WTC11 (cell line): ENCODE measurements around the gene GUCY2C. TPM values are rescaled to one million over a fixed set of nuclear protein-coding genes. Genes with fewer than 3 reads are reported as not detected.

Experiments
- ATAC-seq: fragments of 200-7000 bp; cut with Tn5 transposase; 2 replicates; pipeline ENCODE4 v1.10.0; 2021; ENCODE audit warnings: mild to moderate bottlenecking, moderate library complexity
- CTCF ChIA-PET: fragments of 300-600 bp; sonication (Branson Sonifier 250); formaldehyde crosslinking; loops from one replicate; lab custom pipeline; 2021; ENCODE audit warnings: antibody characterized with exemption; lab: Charles Lee
- POLR2A ChIA-PET: fragments of 350-600 bp; sonication (Branson Sonifier 250); formaldehyde crosslinking; loops from one replicate; lab custom pipeline; 2021; ENCODE audit warnings: antibody characterized with exemption; lab: Charles Lee
- DNase-seq: peaks from one replicate; pipeline ENCODE4 v3.0.0; 2021; ENCODE audit warnings: low spot score
- H3K27ac Mint-ChIP-seq: 2 replicates; pipeline ENCODE4 v1.8.0; 2021; ENCODE audit warnings: mixed read lengths
- H3K27me3 Mint-ChIP-seq: 2 replicates; pipeline ENCODE4 v1.8.0; 2021; ENCODE audit warnings: low read depth, mild to moderate bottlenecking, moderate library complexity, mixed read lengths
- H3K36me3 Mint-ChIP-seq: 2 replicates; pipeline ENCODE4 v1.8.0; 2021; ENCODE audit warnings: mixed read lengths
- H3K4me1 Mint-ChIP-seq: 2 replicates; pipeline ENCODE4 v1.8.0; 2022; ENCODE audit warnings: mixed read lengths
- H3K4me3 Mint-ChIP-seq: 2 replicates; pipeline ENCODE4 v1.8.0; 2021; ENCODE audit warnings: mild to moderate bottlenecking, moderate library complexity, mixed read lengths
- H3K9me3 Mint-ChIP-seq: 2 replicates; pipeline ENCODE4 v1.8.0; 2021; ENCODE audit warnings: mixed read lengths
- AR ChIP-seq: fragments of 250-450 bp; sonication (Bioruptor Pico); IDR thresholded peaks from 2 replicates; pipeline ENCODE4 v1.9.0; 2021; ENCODE audit warnings: mild to moderate bottlenecking
- CTCF ChIP-seq: fragments of 200-600 bp; IDR thresholded peaks from 2 replicates; pipeline ENCODE4 v1.8.0; 2022; ENCODE audit warnings: antibody characterized with exemption
- EMX1 ChIP-seq: fragments of 250-450 bp; sonication (Bioruptor Pico); IDR thresholded peaks from 2 replicates; pipeline ENCODE4 v1.8.0; 2021; ENCODE audit warnings: mild to moderate bottlenecking
- FOXP1 ChIP-seq: sonication (generic); formaldehyde crosslinking; IDR thresholded peaks from 2 replicates; pipeline ENCODE4 v1.8.0; 2022; ENCODE audit warnings: missing genetic modification reagents, mild to moderate bottlenecking, moderate library complexity, borderline replicate concordance
- GABPB1 ChIP-seq: sonication (generic); formaldehyde crosslinking; IDR thresholded peaks from 2 replicates; pipeline ENCODE4 v1.8.1; 2023; ENCODE audit warnings: mild to moderate bottlenecking, missing genetic modification reagents
- JAZF1 ChIP-seq: fragments of 250-450 bp; sonication (Bioruptor Pico); IDR thresholded peaks from 2 replicates; pipeline ENCODE4 v1.9.0; 2021; ENCODE audit warnings: moderate library complexity, mild to moderate bottlenecking, inconsistent platforms
- MXD4 ChIP-seq: fragments of 250-450 bp; sonication (Bioruptor Pico); IDR thresholded peaks from 2 replicates; pipeline ENCODE4 v1.8.0; 2021; ENCODE audit warnings: mild to moderate bottlenecking, moderate library complexity, borderline replicate concordance
- NR3C1 ChIP-seq: sonication (generic); formaldehyde crosslinking; conservative IDR thresholded peaks from 2 replicates; pipeline ENCODE4 v1.8.1; 2023; ENCODE audit warnings: low read depth, mild to moderate bottlenecking, missing genetic modification reagents
- PRRX2 ChIP-seq: fragments of 250-450 bp; sonication (Bioruptor Pico); IDR thresholded peaks from 2 replicates; pipeline ENCODE4 v1.8.0; 2021; ENCODE audit warnings: mild to moderate bottlenecking
- RELA ChIP-seq: sonication (generic); formaldehyde crosslinking; IDR thresholded peaks from 2 replicates; pipeline ENCODE4 v1.8.1; 2022; ENCODE audit warnings: missing genetic modification reagents, mild to moderate bottlenecking, borderline replicate concordance
- RORB ChIP-seq: fragments of 250-450 bp; sonication (Bioruptor Pico); IDR thresholded peaks from 2 replicates; pipeline ENCODE4 v1.9.0; 2021; ENCODE audit warnings: mild to moderate bottlenecking
- SMAD4 ChIP-seq: sonication (generic); formaldehyde crosslinking; IDR thresholded peaks from 2 replicates; pipeline ENCODE4 v1.8.0; 2022; ENCODE audit warnings: mild to moderate bottlenecking, missing genetic modification reagents
- ZNF423 ChIP-seq: fragments of 250-450 bp; sonication (Bioruptor Pico); IDR thresholded peaks from 2 replicates; pipeline ENCODE4 v2.1.2; 2022; ENCODE audit warnings: mild to moderate bottlenecking, moderate library complexity
- ZNF425 ChIP-seq: fragments of 250-450 bp; sonication (Bioruptor Pico); conservative IDR thresholded peaks from 2 replicates; pipeline ENCODE4 v1.9.0; 2021; ENCODE audit warnings: mild to moderate bottlenecking
- ZNF671 ChIP-seq: fragments of 250-450 bp; sonication (Bioruptor Pico); IDR thresholded peaks from 2 replicates; pipeline ENCODE4 v1.8.0; 2021; ENCODE audit warnings: mild to moderate bottlenecking
- total RNA-seq: library from RNA; stranded (reverse); gene quantifications from 3 replicates; pipeline ENCODE4 v1.2.3, GENCODE V29; 2021
- TF ChIP-seq, protein P1 (sequence below): sonication (generic); formaldehyde crosslinking; IDR thresholded peaks from 2 replicates; pipeline ENCODE4 v1.8.0; 2023; ENCODE audit warnings: missing genetic modification reagents, mild to moderate bottlenecking, borderline replicate concordance
- TF ChIP-seq, protein P2 (sequence below): sonication (generic); formaldehyde crosslinking; IDR thresholded peaks from 2 replicates; pipeline ENCODE4 v1.8.1; 2023; ENCODE audit warnings: mild to moderate bottlenecking, missing genetic modification reagents, borderline replicate concordance
- TF ChIP-seq, protein P3 (sequence below): fragments of 250-450 bp; sonication (Bioruptor Pico); IDR thresholded peaks from 2 replicates; pipeline ENCODE4 v2.1.2; 2022; ENCODE audit warnings: mild to moderate bottlenecking, moderate library complexity

GUCY2C gene
- total RNA-seq, 1 experiment from 2014 or later: 3.9 TPM

DNA sequence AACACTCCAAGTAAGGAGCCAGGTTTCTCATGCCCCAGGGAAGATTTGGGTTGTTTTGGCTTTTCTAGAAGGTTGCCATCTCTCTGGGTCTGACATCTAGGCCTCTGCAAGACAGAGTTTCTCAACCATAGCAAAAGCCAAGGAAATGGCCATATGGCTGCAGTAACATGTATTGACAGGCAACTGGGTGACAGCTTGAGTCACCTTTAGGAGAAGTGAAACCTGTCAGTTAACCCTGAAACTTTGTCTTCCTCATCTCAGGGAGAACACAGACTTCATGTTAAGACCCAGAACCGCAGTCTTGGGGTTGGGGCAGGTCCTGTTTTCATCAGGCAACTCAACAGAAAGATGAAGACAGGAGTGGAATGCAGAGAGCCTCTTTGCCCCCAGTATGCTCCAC, 82.7 kb downstream of the GUCY2C start:
- Mint-ChIP-seq H3K27me3 (no peaks in the 10 kb centered on the region), H3K27ac (no peak overlapping the region)
- no peak for DNase-seq
- TF ChIP-seq MXD4: no peak
- no peak for TF ChIP-seq GABPB1
- TF ChIP-seq ZNF671 (CRISPR knock-in tag): no peak
- TF ChIP-seq CTCF: no peak
- TF ChIP-seq ZNF425 (CRISPR knock-in tag): no peak
- TF ChIP-seq SMAD4 (CRISPR knock-in tag): no peak
- TF ChIP-seq JAZF1 (CRISPR knock-in tag): no peak
- no peak for TF ChIP-seq PRRX2
- TF ChIP-seq, all 79 proteins: peak for 0
- ATAC-seq: no peak
- Mint-ChIP-seq H3K9me3 (peaks cover 22% of the 10 kb centered on the region), H3K4me3 (no peak overlapping the region), H3K36me3 (peaks cover 11% of the 10 kb centered on the region; the same call in 1 of the 2 replicates), H3K4me1 (peaks cover 16% of the 10 kb centered on the region)
- ChIA-PET POLR2A (interaction anchor here (0.6 kb wide), 1 partner anchor 1476 kb away, joined by 5 read pairs; no protein-coding TSS in a partner anchor), CTCF (interaction anchor here (0.9 to 1.7 kb wide), 3 partner anchors 41 to 375 kb away, joined by 3 to 6 read pairs (median 4); no protein-coding TSS in a partner anchor)

GRCh38 chr12:14612898-14613445, 83.4 kb downstream of the GUCY2C start:
- DNase-seq (no peak), ATAC-seq (no peak)
- Mint-ChIP-seq H3K27me3 (no peaks in the 10 kb centered on the region), H3K4me3 (no peak overlapping the region), H3K27ac (no peak overlapping the region), H3K9me3 (peaks cover 29% of the 10 kb centered on the region), H3K4me1 (peaks cover 16% of the 10 kb centered on the region), H3K36me3 (peaks cover 11% of the 10 kb centered on the region; the same call in 1 of the 2 replicates)
- ChIA-PET CTCF (interaction anchor here (1.3 to 1.7 kb wide), 3 partner anchors 13 to 374 kb away, joined by 3 to 6 read pairs (median 4); no protein-coding TSS in a partner anchor), POLR2A (interaction anchor here (0.6 kb wide), 1 partner anchor 1475 kb away, joined by 5 read pairs; no protein-coding TSS in a partner anchor)
- no peak for TF ChIP-seq ZNF423
- no peak for TF ChIP-seq RORB (CRISPR knock-in tag)
- no peak for TF ChIP-seq AR (CRISPR knock-in tag)
- no peak for TF ChIP-seq RELA (CRISPR knock-in tag)
- no peak for TF ChIP-seq EMX1
- TF ChIP-seq FOXP1 (CRISPR knock-in tag): no peak
- TF ChIP-seq, protein P1, sequence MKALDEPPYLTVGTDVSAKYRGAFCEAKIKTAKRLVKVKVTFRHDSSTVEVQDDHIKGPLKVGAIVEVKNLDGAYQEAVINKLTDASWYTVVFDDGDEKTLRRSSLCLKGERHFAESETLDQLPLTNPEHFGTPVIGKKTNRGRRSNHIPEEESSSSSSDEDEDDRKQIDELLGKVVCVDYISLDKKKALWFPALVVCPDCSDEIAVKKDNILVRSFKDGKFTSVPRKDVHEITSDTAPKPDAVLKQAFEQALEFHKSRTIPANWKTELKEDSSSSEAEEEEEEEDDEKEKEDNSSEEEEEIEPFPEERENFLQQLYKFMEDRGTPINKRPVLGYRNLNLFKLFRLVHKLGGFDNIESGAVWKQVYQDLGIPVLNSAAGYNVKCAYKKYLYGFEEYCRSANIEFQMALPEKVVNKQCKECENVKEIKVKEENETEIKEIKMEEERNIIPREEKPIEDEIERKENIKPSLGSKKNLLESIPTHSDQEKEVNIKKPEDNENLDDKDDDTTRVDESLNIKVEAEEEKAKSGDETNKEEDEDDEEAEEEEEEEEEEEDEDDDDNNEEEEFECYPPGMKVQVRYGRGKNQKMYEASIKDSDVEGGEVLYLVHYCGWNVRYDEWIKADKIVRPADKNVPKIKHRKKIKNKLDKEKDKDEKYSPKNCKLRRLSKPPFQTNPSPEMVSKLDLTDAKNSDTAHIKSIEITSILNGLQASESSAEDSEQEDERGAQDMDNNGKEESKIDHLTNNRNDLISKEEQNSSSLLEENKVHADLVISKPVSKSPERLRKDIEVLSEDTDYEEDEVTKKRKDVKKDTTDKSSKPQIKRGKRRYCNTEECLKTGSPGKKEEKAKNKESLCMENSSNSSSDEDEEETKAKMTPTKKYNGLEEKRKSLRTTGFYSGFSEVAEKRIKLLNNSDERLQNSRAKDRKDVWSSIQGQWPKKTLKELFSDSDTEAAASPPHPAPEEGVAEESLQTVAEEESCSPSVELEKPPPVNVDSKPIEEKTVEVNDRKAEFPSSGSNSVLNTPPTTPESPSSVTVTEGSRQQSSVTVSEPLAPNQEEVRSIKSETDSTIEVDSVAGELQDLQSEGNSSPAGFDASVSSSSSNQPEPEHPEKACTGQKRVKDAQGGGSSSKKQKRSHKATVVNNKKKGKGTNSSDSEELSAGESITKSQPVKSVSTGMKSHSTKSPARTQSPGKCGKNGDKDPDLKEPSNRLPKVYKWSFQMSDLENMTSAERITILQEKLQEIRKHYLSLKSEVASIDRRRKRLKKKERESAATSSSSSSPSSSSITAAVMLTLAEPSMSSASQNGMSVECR (CRISPR knock-in tag): no peak
- TF ChIP-seq, protein P2, sequence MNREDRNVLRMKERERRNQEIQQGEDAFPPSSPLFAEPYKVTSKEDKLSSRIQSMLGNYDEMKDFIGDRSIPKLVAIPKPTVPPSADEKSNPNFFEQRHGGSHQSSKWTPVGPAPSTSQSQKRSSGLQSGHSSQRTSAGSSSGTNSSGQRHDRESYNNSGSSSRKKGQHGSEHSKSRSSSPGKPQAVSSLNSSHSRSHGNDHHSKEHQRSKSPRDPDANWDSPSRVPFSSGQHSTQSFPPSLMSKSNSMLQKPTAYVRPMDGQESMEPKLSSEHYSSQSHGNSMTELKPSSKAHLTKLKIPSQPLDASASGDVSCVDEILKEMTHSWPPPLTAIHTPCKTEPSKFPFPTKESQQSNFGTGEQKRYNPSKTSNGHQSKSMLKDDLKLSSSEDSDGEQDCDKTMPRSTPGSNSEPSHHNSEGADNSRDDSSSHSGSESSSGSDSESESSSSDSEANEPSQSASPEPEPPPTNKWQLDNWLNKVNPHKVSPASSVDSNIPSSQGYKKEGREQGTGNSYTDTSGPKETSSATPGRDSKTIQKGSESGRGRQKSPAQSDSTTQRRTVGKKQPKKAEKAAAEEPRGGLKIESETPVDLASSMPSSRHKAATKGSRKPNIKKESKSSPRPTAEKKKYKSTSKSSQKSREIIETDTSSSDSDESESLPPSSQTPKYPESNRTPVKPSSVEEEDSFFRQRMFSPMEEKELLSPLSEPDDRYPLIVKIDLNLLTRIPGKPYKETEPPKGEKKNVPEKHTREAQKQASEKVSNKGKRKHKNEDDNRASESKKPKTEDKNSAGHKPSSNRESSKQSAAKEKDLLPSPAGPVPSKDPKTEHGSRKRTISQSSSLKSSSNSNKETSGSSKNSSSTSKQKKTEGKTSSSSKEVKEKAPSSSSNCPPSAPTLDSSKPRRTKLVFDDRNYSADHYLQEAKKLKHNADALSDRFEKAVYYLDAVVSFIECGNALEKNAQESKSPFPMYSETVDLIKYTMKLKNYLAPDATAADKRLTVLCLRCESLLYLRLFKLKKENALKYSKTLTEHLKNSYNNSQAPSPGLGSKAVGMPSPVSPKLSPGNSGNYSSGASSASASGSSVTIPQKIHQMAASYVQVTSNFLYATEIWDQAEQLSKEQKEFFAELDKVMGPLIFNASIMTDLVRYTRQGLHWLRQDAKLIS (CRISPR knock-in tag): no peak
- TF ChIP-seq NR3C1 (CRISPR knock-in tag): no peak
- TF ChIP-seq, protein P3, sequence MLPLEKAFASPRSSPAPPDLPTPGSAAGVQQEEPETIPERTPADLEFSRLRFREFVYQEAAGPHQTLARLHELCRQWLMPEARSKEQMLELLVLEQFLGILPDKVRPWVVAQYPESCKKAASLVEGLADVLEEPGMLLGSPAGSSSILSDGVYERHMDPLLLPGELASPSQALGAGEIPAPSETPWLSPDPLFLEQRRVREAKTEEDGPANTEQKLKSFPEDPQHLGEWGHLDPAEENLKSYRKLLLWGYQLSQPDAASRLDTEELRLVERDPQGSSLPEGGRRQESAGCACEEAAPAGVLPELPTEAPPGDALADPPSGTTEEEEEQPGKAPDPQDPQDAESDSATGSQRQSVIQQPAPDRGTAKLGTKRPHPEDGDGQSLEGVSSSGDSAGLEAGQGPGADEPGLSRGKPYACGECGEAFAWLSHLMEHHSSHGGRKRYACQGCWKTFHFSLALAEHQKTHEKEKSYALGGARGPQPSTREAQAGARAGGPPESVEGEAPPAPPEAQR (CRISPR knock-in tag): no peak
